ENCODE results near the gene C11orf52. TPM values are rescaled to one million over a fixed set of nuclear protein-coding genes. Genes with fewer than 3 reads are reported as not detected.

Gene C11orf52
- total RNA-seq, 1 donor from 2014 or later = 5.0 TPM

- H3K36me3 ChIP-seq (ENCODE audit: control insufficient read depth, insufficient read depth, low read length) = no peaks in the 10 kb centered on the region
- TF ChIP-seq CTCF (IDR thresholded peaks at IDR 0.05; ENCODE audit: insufficient read depth, low read length, poor library complexity, severe bottlenecking) = no peak
- no peak overlapping the region for H3K4me3 ChIP-seq (ENCODE audit: low read depth, low read length)
- DNase-seq (ENCODE audit: low read depth) = no peak
- no peaks in the 10 kb centered on the region for H3K27me3 ChIP-seq (ENCODE audit: control insufficient read depth, insufficient read depth, low read length)
Measured at GRCh38 chr11:111910676-111911562, 7.8 kb upstream of the C11orf52 start.

- Histone ChIP-seq H3K36me3 (ENCODE audit: control insufficient read depth, insufficient read depth, low read length) (no peaks in the 10 kb centered on the region), H3K4me3 (ENCODE audit: low read depth, low read length) (no peak within 1 kb of the TSS), H3K27me3 (ENCODE audit: control insufficient read depth, insufficient read depth, low read length) (no peaks in the 10 kb centered on the region)
- no peak for TF ChIP-seq CTCF (IDR thresholded peaks at IDR 0.05; ENCODE audit: insufficient read depth, low read length, poor library complexity, severe bottlenecking)
- peak; percentile 99 for DNase-seq (ENCODE audit: low read depth)
Measured at GRCh38 chr11:111911563-111912401, 6.9 kb upstream of the C11orf52 start, which contains the start of gene CRYAB. CRYAB (minus strand) TSS chr11:111911770; CDS start chr11:111911724, 46 bp downstream.

- DNase-seq (ENCODE audit: low read depth) = no peak
- TF ChIP-seq CTCF (IDR thresholded peaks at IDR 0.05; ENCODE audit: insufficient read depth, low read length, poor library complexity, severe bottlenecking) = no peak
- H3K4me3 ChIP-seq (ENCODE audit: low read depth, low read length) = no peak within 1 kb of the TSS
- H3K27me3 ChIP-seq (ENCODE audit: control insufficient read depth, insufficient read depth, low read length) = no peaks in the 10 kb centered on the region
- H3K36me3 ChIP-seq (ENCODE audit: control insufficient read depth, insufficient read depth, low read length) = no peaks in the 10 kb centered on the region
Measured at GRCh38 chr11:111912535-111912934, 6.2 kb upstream of the C11orf52 start, which contains the start of gene HSPB2. HSPB2 (plus strand) TSS chr11:111912734; CDS start chr11:111912830, 96 bp downstream.

GRCh38 chr11:111913031-111913861, 5.5 kb upstream of the C11orf52 start:
- Histone ChIP-seq H3K4me3 (ENCODE audit: low read depth, low read length) (no peak overlapping the region), H3K27me3 (ENCODE audit: control insufficient read depth, insufficient read depth, low read length) (no peaks in the 10 kb centered on the region), H3K36me3 (ENCODE audit: control insufficient read depth, insufficient read depth, low read length) (no peaks in the 10 kb centered on the region)
- DNase-seq (ENCODE audit: low read depth) = no peak
- no peak for TF ChIP-seq CTCF (IDR thresholded peaks at IDR 0.05; ENCODE audit: insufficient read depth, low read length, poor library complexity, severe bottlenecking)

GRCh38 chr11:111913997-111914396, 4.7 kb upstream of the C11orf52 start:
- no peak for TF ChIP-seq CTCF (IDR thresholded peaks at IDR 0.05; ENCODE audit: insufficient read depth, low read length, poor library complexity, severe bottlenecking)
- H3K36me3 ChIP-seq (ENCODE audit: control insufficient read depth, insufficient read depth, low read length) = no peaks in the 10 kb centered on the region
- H3K27me3 ChIP-seq (ENCODE audit: control insufficient read depth, insufficient read depth, low read length) = no peaks in the 10 kb centered on the region
- no peak for DNase-seq (ENCODE audit: low read depth)
- no peak overlapping the region for H3K4me3 ChIP-seq (ENCODE audit: low read depth, low read length)
